ENCODE measurements around the gene AP1G2. TPM values are rescaled to one million over a fixed set of nuclear protein-coding genes. Genes with fewer than 3 reads are reported as not detected.
"Not testable (repeated sequence)": the region's sequence is repeated elsewhere in the genome, so short reads cannot be mapped to it uniquely, and the experiment has no call there.

Gene AP1G2
- total RNA-seq, 1 donor from 2014 or later: 40.5 TPM

GRCh38 chr14:23589606-23590005 is 22.0 kb upstream of the AP1G2 start:
- Histone ChIP-seq H3K4me3 (ENCODE audit: low read depth, low read length) (no peak overlapping the region), H3K27me3 (ENCODE audit: control insufficient read depth, insufficient read depth, low read length) (no peaks in the 10 kb centered on the region), H3K36me3 (ENCODE audit: control insufficient read depth, insufficient read depth, low read length) (no peaks in the 10 kb centered on the region)
- no peak for FAIRE-seq
- TF ChIP-seq, protein P1, sequence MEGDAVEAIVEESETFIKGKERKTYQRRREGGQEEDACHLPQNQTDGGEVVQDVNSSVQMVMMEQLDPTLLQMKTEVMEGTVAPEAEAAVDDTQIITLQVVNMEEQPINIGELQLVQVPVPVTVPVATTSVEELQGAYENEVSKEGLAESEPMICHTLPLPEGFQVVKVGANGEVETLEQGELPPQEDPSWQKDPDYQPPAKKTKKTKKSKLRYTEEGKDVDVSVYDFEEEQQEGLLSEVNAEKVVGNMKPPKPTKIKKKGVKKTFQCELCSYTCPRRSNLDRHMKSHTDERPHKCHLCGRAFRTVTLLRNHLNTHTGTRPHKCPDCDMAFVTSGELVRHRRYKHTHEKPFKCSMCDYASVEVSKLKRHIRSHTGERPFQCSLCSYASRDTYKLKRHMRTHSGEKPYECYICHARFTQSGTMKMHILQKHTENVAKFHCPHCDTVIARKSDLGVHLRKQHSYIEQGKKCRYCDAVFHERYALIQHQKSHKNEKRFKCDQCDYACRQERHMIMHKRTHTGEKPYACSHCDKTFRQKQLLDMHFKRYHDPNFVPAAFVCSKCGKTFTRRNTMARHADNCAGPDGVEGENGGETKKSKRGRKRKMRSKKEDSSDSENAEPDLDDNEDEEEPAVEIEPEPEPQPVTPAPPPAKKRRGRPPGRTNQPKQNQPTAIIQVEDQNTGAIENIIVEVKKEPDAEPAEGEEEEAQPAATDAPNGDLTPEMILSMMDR (IDR thresholded peaks at IDR 0.05; ENCODE audit: insufficient read depth, low read length, severe bottlenecking): no peak
- DNase-seq (ENCODE audit: low read depth): no peak

- TF ChIP-seq, protein P1 (IDR thresholded peaks at IDR 0.05; ENCODE audit: insufficient read depth, low read length, severe bottlenecking): peak; percentile 85
These were observed 21.4 kb upstream of the AP1G2 start for GRCh38 chr14:23588884-23589598.

DNA sequence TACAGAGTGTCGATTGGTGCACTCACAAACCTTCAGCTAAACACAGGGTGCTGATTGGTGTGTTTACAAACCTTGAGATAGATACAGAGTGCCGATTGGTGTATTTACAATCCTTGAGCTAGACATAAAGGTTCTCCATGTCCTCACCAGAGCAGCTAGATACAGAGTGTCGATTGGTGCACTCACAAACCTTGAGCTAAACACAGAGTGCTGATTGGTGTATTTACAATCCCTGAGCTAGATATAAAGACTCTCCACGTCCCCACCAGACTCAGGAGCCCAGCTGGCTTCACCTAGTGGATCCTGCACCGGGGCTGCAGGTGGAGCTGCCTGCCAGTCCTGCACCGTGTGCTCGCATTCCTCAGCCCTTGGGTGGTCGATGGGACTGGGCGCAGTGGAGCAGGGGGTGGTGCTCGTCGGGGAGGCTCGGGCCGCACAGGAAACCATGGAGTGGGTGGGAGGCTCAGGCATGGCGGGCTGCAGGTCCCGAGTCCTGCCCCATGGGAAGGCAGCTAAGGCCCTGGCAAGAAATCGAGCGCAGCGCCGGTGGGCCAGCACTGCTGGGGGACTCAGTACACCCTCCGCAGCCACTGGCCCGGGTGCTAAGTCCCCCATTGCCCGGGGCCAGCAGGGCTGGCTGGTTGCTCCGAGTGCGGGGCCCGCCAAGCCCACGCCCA is 17.1 kb upstream of the AP1G2 start:
- H3K4me3 ChIP-seq (ENCODE audit: low read depth, low read length); FAIRE-seq; DNase-seq (ENCODE audit: low read depth); H3K27me3 ChIP-seq (ENCODE audit: control insufficient read depth, insufficient read depth, low read length); H3K36me3 ChIP-seq (ENCODE audit: control insufficient read depth, insufficient read depth, low read length): not testable (repeated sequence)

More at GRCh38 chr14:23588884-23589598, 21.4 kb upstream of the AP1G2 start:
- FAIRE-seq (no peak), DNase-seq (ENCODE audit: low read depth) (peak; percentile 68)
- H3K4me3 ChIP-seq (ENCODE audit: low read depth, low read length): no peak overlapping the region
- H3K36me3 ChIP-seq (ENCODE audit: control insufficient read depth, insufficient read depth, low read length): no peaks in the 10 kb centered on the region
- H3K27me3 ChIP-seq (ENCODE audit: control insufficient read depth, insufficient read depth, low read length): no peaks in the 10 kb centered on the region

DNA sequence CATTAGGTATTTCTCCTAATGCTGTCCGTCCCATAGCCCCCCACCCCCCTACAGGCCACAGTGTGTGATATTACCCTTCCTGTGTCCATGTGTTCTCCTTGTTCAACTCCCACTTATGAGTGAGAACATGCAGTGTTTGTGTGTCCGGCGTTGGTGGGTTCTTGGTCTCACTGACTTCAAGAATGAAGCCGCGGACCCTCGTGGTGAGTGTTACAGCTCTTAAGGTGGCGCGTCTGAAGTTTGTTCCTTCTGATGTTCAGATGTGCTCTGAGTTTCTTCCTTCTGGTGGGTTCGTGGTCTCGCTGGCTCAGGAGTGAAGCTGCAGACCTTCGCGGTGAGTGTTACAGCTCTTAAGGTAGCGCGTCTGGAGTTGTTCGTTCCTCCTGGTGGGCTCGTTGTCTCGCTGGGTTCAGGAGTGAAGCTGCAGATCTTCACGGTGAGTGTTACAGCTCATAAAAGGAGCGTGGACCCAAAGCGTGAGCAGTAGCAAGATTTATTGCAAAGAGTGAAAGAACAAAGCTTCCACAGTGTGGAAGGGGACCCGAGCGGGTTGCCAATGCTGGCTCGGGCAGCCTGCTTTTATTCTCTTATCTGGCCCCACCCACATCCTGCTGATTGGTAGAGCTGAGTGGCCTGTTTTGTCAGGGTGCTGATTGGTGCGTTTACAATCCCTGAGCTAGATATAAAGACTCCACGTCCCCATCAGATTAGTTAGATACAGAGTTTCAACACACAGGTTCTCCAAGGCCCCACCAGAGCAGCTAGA is 16.4 kb upstream of the AP1G2 start:
- FAIRE-seq; DNase-seq (ENCODE audit: low read depth); H3K4me3 ChIP-seq (ENCODE audit: low read depth, low read length); H3K36me3 ChIP-seq (ENCODE audit: control insufficient read depth, insufficient read depth, low read length); H3K27me3 ChIP-seq (ENCODE audit: control insufficient read depth, insufficient read depth, low read length): not testable (repeated sequence)

DNA sequence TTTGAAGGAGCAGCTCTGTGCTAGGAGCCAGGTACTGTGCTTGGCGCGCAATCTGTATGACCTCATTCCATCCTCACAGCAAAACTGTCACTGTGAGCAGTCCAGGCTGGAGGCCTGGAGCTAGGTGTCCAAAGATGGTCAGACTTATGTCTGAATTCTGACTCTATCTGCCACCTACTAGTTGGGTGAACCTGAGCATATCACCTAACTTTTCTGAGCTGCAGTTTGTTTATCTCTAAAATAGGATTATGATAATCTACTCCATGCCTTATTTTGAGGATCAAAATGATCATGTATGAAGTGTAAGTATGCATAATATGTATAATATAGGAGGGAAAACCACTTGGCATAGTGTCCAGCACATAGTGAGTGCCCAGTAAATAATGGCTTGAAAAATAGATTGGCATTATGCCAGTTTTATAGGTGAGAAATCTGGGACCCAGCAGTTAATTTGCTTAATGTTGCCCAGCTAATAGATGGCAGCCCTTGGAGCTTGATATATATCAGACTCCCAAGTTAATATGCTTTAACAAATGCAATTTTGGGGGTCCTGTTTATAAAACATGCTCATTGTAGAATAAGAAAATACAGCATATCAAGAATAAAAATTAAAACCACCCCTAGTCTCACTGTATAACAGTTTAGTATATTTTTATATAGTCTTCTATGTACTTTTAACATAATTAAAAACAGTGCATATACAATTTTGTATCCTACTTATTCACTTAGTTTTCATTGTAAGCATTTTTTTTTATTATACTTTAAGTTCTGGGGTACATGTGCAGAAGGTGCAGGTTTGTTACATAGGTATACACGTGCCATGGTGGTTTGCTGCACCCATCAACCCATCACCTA is 15.5 kb upstream of the AP1G2 start:
- DNase-seq (ENCODE audit: low read depth) (no peak), FAIRE-seq (no peak)
- Histone ChIP-seq H3K4me3 (ENCODE audit: low read depth, low read length) (no peak overlapping the region), H3K36me3 (ENCODE audit: control insufficient read depth, insufficient read depth, low read length) (no peaks in the 10 kb centered on the region), H3K27me3 (ENCODE audit: control insufficient read depth, insufficient read depth, low read length) (peaks cover 9% of the 10 kb centered on the region)
- TF ChIP-seq, protein P1 (IDR thresholded peaks at IDR 0.05; ENCODE audit: insufficient read depth, low read length, severe bottlenecking): no peak

GRCh38 chr14:23580948-23581281 is 13.3 kb upstream of the AP1G2 start:
- FAIRE-seq (no peak), DNase-seq (ENCODE audit: low read depth) (no peak)
- Histone ChIP-seq H3K36me3 (ENCODE audit: control insufficient read depth, insufficient read depth, low read length) (no peaks in the 10 kb centered on the region), H3K27me3 (ENCODE audit: control insufficient read depth, insufficient read depth, low read length) (peaks cover 25% of the 10 kb centered on the region), H3K4me3 (ENCODE audit: low read depth, low read length) (no peak overlapping the region)
- TF ChIP-seq, protein P1 (IDR thresholded peaks at IDR 0.05; ENCODE audit: insufficient read depth, low read length, severe bottlenecking): no peak
